SH-SY5Y (cell line): ENCODE data around the gene RAPGEF3.

Experiments
- GATA2 ChIP-seq: IDR thresholded peaks from 2 replicates; pipeline ENCODE4 v1.6.1; 2011; ENCODE audit warnings: mild to moderate bottlenecking, low read depth, low read length
- GATA3 ChIP-seq: IDR thresholded peaks from 2 replicates; pipeline ENCODE4 v1.6.1; 2011; ENCODE audit warnings: low read depth, mild to moderate bottlenecking, low read length, moderate library complexity

RAPGEF3 gene

DNA sequence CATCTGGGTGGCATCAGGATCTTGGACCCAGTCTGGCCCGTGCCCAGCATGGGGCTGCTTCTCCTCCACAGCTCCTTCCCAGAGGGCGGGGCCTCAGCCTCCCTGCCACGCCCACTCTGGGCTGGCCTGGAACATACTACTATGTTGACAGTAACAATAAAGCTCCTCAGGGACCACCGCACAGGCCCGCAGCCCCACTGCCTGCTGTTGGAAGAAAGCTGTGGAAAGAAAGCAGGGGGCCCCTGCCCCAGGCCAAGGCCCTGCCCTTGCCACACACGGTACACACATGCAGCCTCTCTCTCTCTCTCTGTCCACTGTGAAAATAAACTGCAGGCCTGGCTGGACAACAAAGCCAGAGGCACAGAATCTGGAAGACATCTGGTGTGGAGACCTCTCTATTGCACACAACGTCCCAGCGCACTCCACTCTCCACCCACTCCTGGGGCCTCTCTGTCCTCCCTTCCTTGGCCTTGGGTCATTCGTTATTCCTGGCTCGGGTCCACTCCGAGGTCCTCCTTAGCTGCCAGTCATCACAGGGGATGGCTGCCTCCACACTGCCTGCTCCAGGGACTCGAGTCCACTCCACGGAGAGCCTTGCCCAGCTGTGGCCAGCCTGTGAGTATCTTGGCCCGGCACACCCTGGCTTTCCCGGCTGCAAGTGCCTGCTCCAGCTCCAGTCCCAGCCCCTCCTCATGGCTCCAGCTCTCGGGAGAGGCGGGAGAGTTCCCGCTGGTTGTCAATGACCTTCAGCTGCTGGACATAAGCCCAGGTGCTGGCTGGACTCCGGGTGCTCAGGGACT, 21.6 kb downstream of the RAPGEF3 start:
- no peak for TF ChIP-seq GATA3
- no peak for TF ChIP-seq GATA2

DNA sequence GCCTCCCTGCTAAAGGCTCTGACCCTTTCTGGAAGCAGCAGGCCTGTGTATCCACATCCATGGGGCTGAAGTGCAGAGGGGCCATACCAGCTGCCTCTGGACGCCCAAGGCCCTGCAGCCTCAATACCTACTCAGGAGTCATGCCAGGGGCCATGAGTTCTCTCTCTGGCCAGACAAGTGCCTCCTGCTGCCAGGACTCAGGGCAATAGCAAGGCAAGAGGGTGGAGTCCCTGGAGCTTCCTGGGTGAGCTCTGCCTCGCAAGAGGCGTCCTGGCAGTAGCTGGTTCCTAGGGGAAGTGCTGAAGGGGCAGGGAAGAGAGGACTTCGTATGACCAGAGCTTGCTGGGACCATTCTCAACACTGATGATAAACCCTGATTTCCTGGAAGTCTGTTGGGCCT, 22.5 kb downstream of the RAPGEF3 start:
- no peak for TF ChIP-seq GATA3

DNA sequence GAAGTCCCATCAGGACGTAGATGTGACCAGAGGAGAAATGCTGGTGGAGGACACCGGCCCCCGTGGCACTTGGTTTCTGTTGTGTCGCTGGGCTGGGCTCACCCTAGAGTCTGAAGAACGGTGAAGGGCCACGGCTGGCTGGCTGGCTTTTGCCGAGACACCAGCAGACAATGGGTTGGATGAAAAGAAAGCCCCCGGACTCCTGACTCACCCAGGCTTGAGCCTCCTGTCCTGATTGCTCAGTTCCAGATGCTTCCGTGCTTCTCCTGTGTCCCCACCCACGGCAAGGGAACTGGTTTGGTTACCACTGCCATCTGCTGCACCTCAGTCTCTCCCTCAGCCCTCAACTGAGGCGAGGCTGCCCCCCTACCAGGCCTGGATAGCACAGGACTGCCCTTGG, 23.0 kb downstream of the RAPGEF3 start:
- no peak for TF ChIP-seq GATA3
- TF ChIP-seq GATA2, result no peak

DNA sequence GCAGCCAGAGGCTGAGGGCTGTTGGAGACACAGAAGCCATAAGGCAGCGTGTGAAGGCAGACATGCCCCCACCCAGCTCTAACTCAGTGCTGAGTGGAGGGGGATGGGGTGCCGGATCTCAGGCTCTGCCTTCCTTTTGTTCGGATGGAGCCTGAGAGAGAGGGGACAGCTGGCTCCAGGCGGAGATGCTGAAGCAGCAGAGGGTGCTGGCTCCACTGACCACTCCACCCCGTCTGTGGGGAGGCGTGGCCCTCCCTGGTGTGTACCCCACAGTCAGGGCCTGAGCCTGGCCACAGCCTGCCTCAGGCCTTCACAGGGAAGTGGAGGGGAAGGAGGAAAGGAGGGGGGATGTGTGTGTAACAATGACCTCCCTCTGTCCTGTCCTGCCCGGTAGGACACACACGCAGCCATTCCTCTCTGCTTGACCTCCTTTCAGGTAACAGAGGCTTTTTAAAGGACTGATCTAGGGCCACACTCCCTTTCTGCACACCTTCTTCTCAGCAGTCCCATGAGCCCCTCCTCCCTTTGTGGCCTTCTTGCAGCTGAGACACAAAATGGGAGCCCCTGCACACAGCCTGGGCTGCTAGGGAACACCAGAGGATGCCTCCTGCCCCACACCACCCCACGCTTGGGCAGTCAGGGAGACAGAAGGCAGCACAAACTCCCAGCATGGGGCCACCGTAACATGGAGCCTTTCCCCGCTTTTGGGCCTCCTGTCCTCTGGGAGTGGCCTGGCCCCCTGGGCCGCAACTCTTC, 23.8 kb downstream of the RAPGEF3 start:
- TF ChIP-seq GATA2, result no peak
- no peak for TF ChIP-seq GATA3

DNA sequence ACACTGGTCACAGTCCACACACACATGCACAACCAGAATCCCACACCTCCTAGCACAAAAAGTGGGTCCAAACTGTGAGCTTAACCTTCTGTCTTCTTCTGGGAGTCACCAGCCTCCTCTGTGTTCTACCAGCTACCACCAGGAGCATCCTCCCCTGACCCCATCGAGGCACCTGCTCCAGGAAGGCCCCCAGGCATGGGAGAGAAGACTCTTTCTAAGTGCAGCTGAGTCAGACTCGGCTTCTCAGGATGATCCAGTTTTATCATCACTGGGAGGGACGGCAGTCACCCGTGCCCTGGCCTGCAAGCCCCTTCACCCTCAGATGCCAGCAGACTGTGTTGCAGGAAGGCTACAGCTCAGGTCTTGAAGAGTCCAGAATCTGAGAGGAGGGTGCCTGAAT, 25.5 kb downstream of the RAPGEF3 start:
- TF ChIP-seq GATA2 (no peak), GATA3 (no peak)

DNA sequence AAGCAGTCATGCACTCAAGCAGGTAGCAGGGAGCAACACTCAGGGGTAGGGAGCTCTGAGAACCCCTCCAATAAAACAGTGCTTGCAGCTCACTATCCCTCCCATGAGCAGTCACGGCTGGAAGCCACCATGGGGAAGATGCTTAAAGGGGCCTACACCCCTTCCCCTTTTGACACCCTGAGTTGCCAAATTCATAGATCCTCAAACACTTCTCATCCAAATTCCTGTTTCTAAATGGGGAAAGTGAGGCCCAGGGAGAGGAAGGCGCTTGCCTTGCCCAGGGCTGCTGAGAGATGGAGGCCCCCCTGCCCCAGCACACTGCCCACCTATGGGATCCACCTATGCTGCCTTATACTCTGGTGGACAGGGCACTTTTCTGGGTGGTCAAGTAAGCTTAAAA, 26.2 kb downstream of the RAPGEF3 start:
- TF ChIP-seq GATA2 (no peak), GATA3 (no peak)

DNA sequence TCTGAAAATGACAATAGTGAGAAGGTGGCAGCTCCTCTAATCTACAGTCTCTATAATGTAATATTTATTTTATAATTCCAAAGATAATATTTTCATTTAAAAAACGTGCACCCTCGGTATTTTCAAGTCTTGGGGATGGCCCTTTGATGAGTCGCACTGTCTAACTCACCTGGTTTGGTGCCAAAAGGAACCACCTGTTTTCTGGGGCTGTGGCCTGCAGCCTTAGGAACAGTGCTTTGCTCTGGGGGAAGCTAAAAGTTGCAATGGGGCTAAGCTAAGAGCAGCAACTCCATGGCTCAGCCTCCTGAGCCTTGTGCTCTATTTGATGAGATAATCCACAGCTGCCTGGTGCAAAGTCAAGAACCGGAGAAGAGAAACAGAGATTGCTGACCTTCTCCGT, 27.0 kb downstream of the RAPGEF3 start:
- TF ChIP-seq GATA3 (no peak), GATA2 (no peak)

DNA sequence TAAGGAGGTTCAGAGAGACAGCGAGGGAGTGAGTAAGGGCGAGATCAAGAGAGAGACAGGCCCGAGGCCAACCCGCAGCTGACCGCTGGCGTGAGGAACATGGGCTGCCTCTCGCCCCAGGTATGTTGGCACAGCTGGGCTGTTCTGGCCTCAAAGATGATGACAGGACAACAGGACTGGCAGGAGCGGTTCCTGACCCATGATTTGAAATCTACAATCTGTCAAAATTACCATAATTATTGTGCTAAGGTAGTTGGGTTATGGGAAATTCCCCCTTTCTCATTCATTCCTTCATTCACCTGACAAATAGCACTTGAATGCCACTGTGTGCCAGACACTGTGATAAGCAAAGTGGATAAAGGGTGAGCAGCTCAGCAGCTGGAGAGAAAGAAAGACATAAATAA, 28.3 kb downstream of the RAPGEF3 start:
- no peak for TF ChIP-seq GATA2
- TF ChIP-seq GATA3, result no peak

DNA sequence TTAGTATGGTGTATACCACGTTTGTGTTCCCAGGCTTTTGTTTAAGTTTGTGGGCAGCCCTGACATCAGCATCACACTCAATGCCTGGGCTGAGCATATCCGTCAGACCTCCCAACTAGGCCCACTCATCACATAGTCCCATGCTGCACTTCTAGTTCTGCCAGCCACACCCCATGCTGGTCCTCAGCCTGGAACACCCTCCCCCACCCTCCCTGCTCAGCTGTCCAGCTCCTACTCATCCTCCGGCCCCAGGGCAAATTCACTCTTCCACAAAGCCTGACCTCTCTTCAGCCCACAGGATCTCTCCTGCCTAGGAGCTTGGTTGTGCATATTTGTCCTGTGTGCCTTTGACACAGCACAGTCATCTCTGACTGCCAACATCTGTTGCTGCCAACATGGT, 29.4 kb downstream of the RAPGEF3 start:
- TF ChIP-seq GATA3, result no peak
- TF ChIP-seq GATA2, result no peak

DNA sequence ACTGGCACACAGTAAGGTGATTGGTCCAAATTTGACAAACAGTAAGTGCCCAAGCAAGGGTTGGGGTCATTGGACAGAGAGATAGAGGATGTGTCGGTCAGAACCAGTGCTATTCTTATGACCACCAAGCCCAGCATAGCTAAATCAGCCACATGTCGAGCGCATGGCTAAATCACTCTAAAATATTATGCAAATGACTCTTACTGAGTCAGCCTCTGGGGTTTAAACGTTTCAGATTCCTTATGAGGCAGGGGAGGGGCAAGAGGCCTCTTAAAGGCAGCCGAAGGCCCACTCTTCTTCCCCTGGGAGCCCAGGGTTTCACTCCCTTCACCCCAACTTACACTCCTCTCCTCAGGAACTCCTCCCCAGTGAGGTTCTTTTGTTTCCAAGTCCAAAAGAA, 32.8 kb downstream of the RAPGEF3 start:
- TF ChIP-seq GATA3 (no peak), GATA2 (no peak)

DNA sequence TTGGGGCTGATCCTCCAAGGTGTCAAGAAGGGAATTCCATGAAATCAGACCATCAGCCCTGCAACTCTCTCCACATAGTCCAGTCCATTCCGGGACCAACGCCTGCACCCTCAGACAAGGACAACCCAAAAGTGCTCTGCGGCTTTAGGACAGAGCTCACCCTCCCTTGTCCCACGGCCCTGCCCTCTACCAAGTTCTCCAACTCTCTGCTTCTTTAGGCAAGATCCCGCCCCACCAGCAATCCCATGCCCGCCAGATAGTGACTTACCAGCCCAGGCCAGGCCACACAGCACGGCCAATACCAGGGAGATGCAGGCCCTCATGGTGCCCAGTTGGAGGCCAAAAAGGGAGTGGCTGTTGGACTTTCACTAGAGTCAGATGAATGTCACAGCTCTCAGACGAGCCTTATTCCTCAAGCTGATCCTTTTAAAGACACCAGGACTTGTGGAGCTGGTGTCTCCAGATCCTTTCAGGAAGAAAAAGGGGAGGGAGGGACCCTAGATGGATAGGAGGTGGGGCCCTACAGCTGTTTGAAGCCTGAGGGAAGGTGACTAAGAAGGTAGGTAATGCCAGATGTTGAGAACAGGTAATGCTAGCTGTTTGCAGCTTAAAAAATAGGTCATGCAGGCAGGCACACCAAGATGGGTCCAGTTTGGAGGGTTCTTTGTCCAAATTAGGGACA, 33.4 kb downstream of the RAPGEF3 start, which contains the start of gene ENDOU:
ENDOU (minus strand) TSS at position 400 of the 682 bp plus-strand sequence; CDS start at position 323, 77 bp downstream.
- TF ChIP-seq GATA2 (no peak), GATA3 (no peak)

DNA sequence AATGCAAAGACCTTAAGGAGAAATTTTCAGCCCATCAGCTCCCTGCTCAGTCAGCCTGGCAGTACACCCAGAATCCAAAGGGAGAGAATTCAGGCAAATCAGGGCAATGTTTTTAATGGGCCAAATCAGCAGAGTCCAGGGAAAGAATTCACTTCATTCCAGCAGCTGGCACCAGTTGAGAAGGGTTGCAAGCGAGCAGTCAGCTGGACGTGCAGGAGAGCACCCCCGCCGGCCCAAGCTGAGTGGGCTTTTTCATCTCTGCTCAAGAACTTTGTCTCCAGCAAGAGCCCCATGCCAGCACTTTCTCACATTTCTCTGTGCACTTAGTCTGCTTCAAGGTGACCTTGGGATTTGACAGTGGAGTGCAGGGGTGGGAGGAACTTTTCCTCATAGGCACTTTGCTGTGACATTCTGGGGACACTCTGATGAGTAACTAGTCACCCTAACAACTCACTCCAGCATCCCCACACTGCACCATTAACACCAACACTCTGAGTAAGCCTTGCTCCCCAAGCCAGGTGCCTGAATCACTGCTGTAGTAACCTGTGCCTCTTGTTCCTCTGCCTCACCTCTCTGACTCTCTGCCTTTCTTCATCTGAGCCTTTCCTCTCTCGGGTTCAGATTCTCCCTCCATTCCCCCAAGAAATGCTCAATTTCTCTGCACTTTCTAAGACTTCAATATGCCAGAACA, 35.6 kb downstream of the RAPGEF3 start:
- TF ChIP-seq GATA3 (no peak), GATA2 (no peak)

DNA sequence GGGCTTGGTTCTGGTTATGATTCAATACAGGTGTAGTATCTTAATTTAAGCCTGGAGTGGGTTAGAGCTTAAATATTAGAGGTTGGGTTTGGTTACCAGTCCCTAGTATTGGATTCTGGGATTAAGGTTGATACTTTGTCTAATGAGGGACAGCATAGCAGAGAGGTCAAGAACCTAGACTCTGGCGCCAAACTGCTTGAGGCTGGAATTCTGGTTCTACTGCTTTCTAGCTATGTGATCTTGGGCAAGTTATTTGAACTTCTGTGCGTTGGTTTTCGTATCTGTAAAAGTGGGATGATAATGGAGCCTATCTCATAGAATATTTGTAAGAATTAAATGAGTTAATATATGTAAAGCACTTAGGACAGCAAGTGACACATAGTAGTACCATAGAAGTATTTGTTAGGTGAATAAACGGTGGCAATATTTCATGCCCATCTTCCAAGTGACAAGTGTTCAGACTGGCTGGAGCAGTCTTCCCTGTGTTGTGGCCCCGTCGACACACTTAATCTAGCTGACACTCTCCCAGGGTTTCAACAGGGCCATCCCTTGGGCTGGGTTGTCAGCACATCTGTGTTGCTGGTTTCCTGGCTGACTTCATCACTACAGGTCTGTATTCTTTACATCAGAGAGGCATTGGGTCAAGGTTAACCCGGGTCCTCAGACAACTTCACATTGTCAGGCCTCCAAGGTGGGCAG, 36.4 kb downstream of the RAPGEF3 start:
- TF ChIP-seq GATA3, result no peak
- no peak for TF ChIP-seq GATA2
